ENCODE data around the gene CLASP1. TPM values are rescaled to one million over a fixed set of nuclear protein-coding genes. Genes with fewer than 3 reads are reported as not detected.

The CLASP1 gene
- total RNA-seq, 2 experiments from 2014 or later, result 58.0 to 58.5 TPM

- Mint-ChIP-seq H3K36me3 (ENCODE audit: low read depth) (no peaks in the 10 kb centered on the region), H3K27ac (no peak overlapping the region), H3K4me3 (no peak overlapping the region), H3K4me1 (ENCODE audit: low read depth) (no peaks in the 10 kb centered on the region), H3K9me3 (no peaks in the 10 kb centered on the region), H3K27me3 (peaks cover 37% of the 10 kb centered on the region)
- Histone ChIP-seq H3K9me3 (ENCODE audit: control insufficient read depth in 1 of 2, insufficient read depth in 1 of 2, low read length in 2 of 2) (no peaks in the 10 kb centered on the region), H3K36me3 (ENCODE audit: insufficient read depth, low read length) (no peaks in the 10 kb centered on the region), H3K4me1 (ENCODE audit: insufficient read depth, low read length) (no peaks in the 10 kb centered on the region), H3K27me3 (ENCODE audit: control insufficient read depth in 1 of 2, insufficient read depth in 2 of 2, low read length in 2 of 2) (peaks cover 10 to 14% of the 10 kb centered on the region in 2 experiments), H3K4me3 (ENCODE audit: low read length) (no peak overlapping the region), H3K27ac (ENCODE audit: low read depth in 1 of 2, low read length in 2 of 2) (no peak overlapping the region)
- ChIA-PET CTCF (no interaction called here), POLR2A (no interaction called here)
- intact Hi-C loops (cut with DNase I, micrococcal nuclease), result no loop called here
- no peak for DNase-seq
- no peak for ATAC-seq (ENCODE audit: poor library complexity)
- TF ChIP-seq CTCF (IDR thresholded peaks at IDR 0.05), result no peak
These were observed 339.9 kb downstream of the CLASP1 start for GRCh38 chr2:121309323-121309722.

GRCh38 chr2:121307048-121307447, 342.2 kb downstream of the CLASP1 start:
- Histone ChIP-seq H3K27me3 (ENCODE audit: control insufficient read depth in 1 of 2, insufficient read depth in 2 of 2, low read length in 2 of 2) (peaks cover 10 to 14% of the 10 kb centered on the region in 2 experiments), H3K36me3 (ENCODE audit: insufficient read depth, low read length) (no peaks in the 10 kb centered on the region), H3K4me1 (ENCODE audit: insufficient read depth, low read length) (no peaks in the 10 kb centered on the region), H3K4me3 (ENCODE audit: low read length) (no peak overlapping the region), H3K9me3 (ENCODE audit: control insufficient read depth in 1 of 2, insufficient read depth in 1 of 2, low read length in 2 of 2) (no peaks in the 10 kb centered on the region), H3K27ac (ENCODE audit: low read depth in 1 of 2, low read length in 2 of 2) (no peak overlapping the region)
- Mint-ChIP-seq H3K9me3 (no peaks in the 10 kb centered on the region), H3K4me1 (ENCODE audit: low read depth) (no peaks in the 10 kb centered on the region), H3K27ac (no peak overlapping the region), H3K4me3 (no peak overlapping the region), H3K27me3 (peaks cover 53% of the 10 kb centered on the region), H3K36me3 (ENCODE audit: low read depth) (no peaks in the 10 kb centered on the region)
- intact Hi-C loops (cut with DNase I, micrococcal nuclease), result no loop called here
- DNase-seq, result no peak
- CTCF ChIA-PET, result no interaction called here
- no peak for ATAC-seq (ENCODE audit: poor library complexity)
- TF ChIP-seq CTCF (IDR thresholded peaks at IDR 0.05), result no peak
- POLR2A ChIA-PET, result no interaction called here

- H3K4me1 Mint-ChIP-seq (ENCODE audit: low read depth), result no peaks in the 10 kb centered on the region
- no peak for ATAC-seq (ENCODE audit: poor library complexity)
- no peak overlapping the region for H3K4me3 Mint-ChIP-seq
- H3K4me1 ChIP-seq (ENCODE audit: insufficient read depth, low read length), result no peaks in the 10 kb centered on the region
- no peak for TF ChIP-seq CTCF (IDR thresholded peaks at IDR 0.05)
- H3K27ac Mint-ChIP-seq, result no peak overlapping the region
- no peaks in the 10 kb centered on the region for H3K9me3 ChIP-seq (ENCODE audit: control insufficient read depth in 1 of 2, insufficient read depth in 1 of 2, low read length in 2 of 2)
- peaks cover 10% of the 10 kb centered on the region in 2 experiments for H3K27me3 ChIP-seq (ENCODE audit: control insufficient read depth in 1 of 2, insufficient read depth in 2 of 2, low read length in 2 of 2)
- H3K27me3 Mint-ChIP-seq, result peaks cover 67% of the 10 kb centered on the region
- POLR2A ChIA-PET, result no interaction called here
- no peaks in the 10 kb centered on the region for H3K36me3 Mint-ChIP-seq (ENCODE audit: low read depth)
- CTCF ChIA-PET, result no interaction called here
- no peak for DNase-seq
- no peak overlapping the region for H3K4me3 ChIP-seq (ENCODE audit: low read length)
- intact Hi-C loops (cut with DNase I, micrococcal nuclease), result no loop called here
- H3K27ac ChIP-seq (ENCODE audit: low read depth in 1 of 2, low read length in 2 of 2), result no peak overlapping the region
- no peaks in the 10 kb centered on the region for H3K9me3 Mint-ChIP-seq
- H3K36me3 ChIP-seq (ENCODE audit: insufficient read depth, low read length), result no peaks in the 10 kb centered on the region
These were observed 344.3 kb downstream of the CLASP1 start for GRCh38 chr2:121304941-121305340.

Measured in CD4-positive, alpha-beta T cell (primary cell).